ENCODE measurements around the gene ENTREP1.
"Not testable (repeated sequence)": the region's sequence is repeated elsewhere in the genome, so short reads cannot be mapped to it uniquely, and the experiment has no call there.

Gene ENTREP1

GRCh38 chr9:69420611-69421270 lies 95.7 kb downstream of the ENTREP1 start:
- DNase-seq: no peak

GRCh38 chr9:69421908-69422801 lies 97.1 kb downstream of the ENTREP1 start:
- DNase-seq: peak; percentile 56

- no peak for DNase-seq
Measured at GRCh38 chr9:69425136-69425801, 100.3 kb downstream of the ENTREP1 start.

- DNase-seq: no peak
Measured at GRCh38 chr9:69427286-69427685, 102.3 kb downstream of the ENTREP1 start.

- no peak for DNase-seq
Measured at GRCh38 chr9:69428017-69428785, 103.2 kb downstream of the ENTREP1 start.

- DNase-seq: no peak
Measured at GRCh38 chr9:69429281-69429680, 104.3 kb downstream of the ENTREP1 start.

- DNase-seq: no peak
Measured at GRCh38 chr9:69430206-69430605, 105.2 kb downstream of the ENTREP1 start.

- peak; percentile 8 for DNase-seq
Measured at GRCh38 chr9:69431203-69431602, 106.2 kb downstream of the ENTREP1 start.

GRCh38 chr9:69431777-69432176 lies 106.8 kb downstream of the ENTREP1 start:
- peak; percentile 8 for DNase-seq

GRCh38 chr9:69432623-69433022 lies 107.6 kb downstream of the ENTREP1 start:
- DNase-seq: no peak

GRCh38 chr9:69433392-69433791 lies 108.4 kb downstream of the ENTREP1 start:
- DNase-seq: peak; percentile 3

- DNase-seq: peak; percentile 34
Measured at GRCh38 chr9:69433968-69434367, 109.0 kb downstream of the ENTREP1 start.

- DNase-seq: not testable (repeated sequence)
Measured at GRCh38 chr9:69439654-69440053, 114.6 kb downstream of the ENTREP1 start.

GRCh38 chr9:69440254-69440955 lies 115.4 kb downstream of the ENTREP1 start:
- DNase-seq: peak; percentile 8

All from activated CD8-positive, alpha-beta memory T cell treated with anti-CD3 and anti-CD28 coated beads, Interleukin-2, amount 50 U/mL, for 48 hours (primary cell).